Activated CD4-positive, alpha-beta T cell treated with anti-CD3 and anti-CD28 coated beads for 24 hours (primary cell): ENCODE data around the gene NEK10.
"Not testable (repeated sequence)": the region's sequence is repeated elsewhere in the genome, so short reads cannot be mapped to it uniquely, and the experiment has no call there.

Source experiments
- DNase-seq, 2 donors: peaks; one replicate each; pipeline ENCODE4 v3.0.0-alpha.2; 2020; ENCODE audit warnings: low read depth in 2 of 2

Gene NEK10

GRCh38 chr3:27312044-27312668 is 57.0 kb downstream of the NEK10 start:
- no peak for DNase-seq

GRCh38 chr3:27311400-27311799 is 57.8 kb downstream of the NEK10 start:
- DNase-seq: no peak

GRCh38 chr3:27310688-27311087 is 58.5 kb downstream of the NEK10 start:
- DNase-seq: no peak

- DNase-seq: no peak
Observed at GRCh38 chr3:27307566-27307965, 61.6 kb downstream of the NEK10 start.

GRCh38 chr3:27302891-27303290 is 66.3 kb downstream of the NEK10 start:
- DNase-seq: no peak

GRCh38 chr3:27298981-27299380 is 70.2 kb downstream of the NEK10 start:
- not testable (repeated sequence) for DNase-seq

- no peak for DNase-seq
Observed at GRCh38 chr3:27293939-27294338, 75.2 kb downstream of the NEK10 start.

- no peak for DNase-seq
Observed at GRCh38 chr3:27290760-27291159, 78.4 kb downstream of the NEK10 start.

GRCh38 chr3:27289769-27290413 is 79.3 kb downstream of the NEK10 start:
- DNase-seq: no peak

GRCh38 chr3:27287052-27287451 is 82.1 kb downstream of the NEK10 start:
- DNase-seq: no peak

- not testable (repeated sequence) for DNase-seq
Observed at GRCh38 chr3:27286467-27286866, 82.7 kb downstream of the NEK10 start.

GRCh38 chr3:27285668-27286067 is 83.5 kb downstream of the NEK10 start:
- no peak for DNase-seq

- no peak for DNase-seq
Observed at GRCh38 chr3:27281671-27282150, 87.5 kb downstream of the NEK10 start.

GRCh38 chr3:27279123-27279522 is 90.1 kb downstream of the NEK10 start:
- DNase-seq: no peak

- DNase-seq: no peak
Observed at GRCh38 chr3:27278383-27279055, 90.7 kb downstream of the NEK10 start.

- DNase-seq: no peak
Observed at GRCh38 chr3:27275441-27275990, 93.7 kb downstream of the NEK10 start.

GRCh38 chr3:27271890-27272289 is 97.3 kb downstream of the NEK10 start:
- no peak for DNase-seq

- no peak for DNase-seq
Observed at GRCh38 chr3:27254896-27255295, 114.3 kb downstream of the NEK10 start.

GRCh38 chr3:27253831-27254230 is 115.4 kb downstream of the NEK10 start:
- no peak for DNase-seq

- DNase-seq: no peak
Observed at GRCh38 chr3:27253391-27253790, 115.8 kb downstream of the NEK10 start.

- DNase-seq: no peak
Observed at GRCh38 chr3:27252646-27253045, 116.5 kb downstream of the NEK10 start.

GRCh38 chr3:27244374-27244773 is 124.8 kb downstream of the NEK10 start:
- DNase-seq: no peak

GRCh38 chr3:27239951-27240350 is 129.2 kb downstream of the NEK10 start:
- no peak for DNase-seq
